HG03025 (cell line): ENCODE measurements around the gene NEB.
A peak's percentile ranks its signal among the peaks of the same experiment; 100 is the strongest.

Source experiments
- ATAC-seq: cut with Tn5 transposase; IDR thresholded peaks from one replicate; pipeline ENCODE4 v1.9.1; 2021; ENCODE audit warnings: mild to moderate bottlenecking, moderate library complexity; ENCODE audit not compliant: unreplicated experiment, low FRiP score

Gene NEB

GRCh38 chr2:151733771-151734672 is at the start of gene NEB:
Gene NEB (minus strand): TSS chr2:151734476. CDS start chr2:151733156, 1,320 bp downstream.
- no peak for ATAC-seq

GRCh38 chr2:151783133-151783520 is 48.9 kb upstream of the NEB start:
- no peak for ATAC-seq

- ATAC-seq, result no peak
Observed at GRCh38 chr2:151782378-151783132, 48.3 kb upstream of the NEB start.

- no peak for ATAC-seq
Observed at GRCh38 chr2:151781642-151782041, 47.4 kb upstream of the NEB start.

- ATAC-seq, result no peak
Observed at GRCh38 chr2:151780938-151781337, 46.7 kb upstream of the NEB start.

GRCh38 chr2:151777935-151778334 is 43.7 kb upstream of the NEB start:
- ATAC-seq, result no peak

- ATAC-seq, result no peak
Observed at GRCh38 chr2:151777487-151777886, 43.2 kb upstream of the NEB start.

- ATAC-seq, result no peak
Observed at GRCh38 chr2:151776367-151776766, 42.1 kb upstream of the NEB start.

GRCh38 chr2:151775057-151775740 is 40.9 kb upstream of the NEB start:
- no peak for ATAC-seq

- ATAC-seq, result no peak
Observed at GRCh38 chr2:151774506-151774905, 40.2 kb upstream of the NEB start.

- ATAC-seq, result peak; percentile 93
Observed at GRCh38 chr2:151771599-151772358, 37.5 kb upstream of the NEB start.

GRCh38 chr2:151770995-151771394 is 36.7 kb upstream of the NEB start:
- ATAC-seq, result peak; percentile 27

- no peak for ATAC-seq
Observed at GRCh38 chr2:151769606-151770005, 35.3 kb upstream of the NEB start.

GRCh38 chr2:151767536-151767935 is 33.3 kb upstream of the NEB start:
- ATAC-seq, result no peak

GRCh38 chr2:151766437-151767153 is 32.3 kb upstream of the NEB start:
- ATAC-seq, result peak; percentile 32

GRCh38 chr2:151765760-151766410 is 31.6 kb upstream of the NEB start:
- ATAC-seq, result no peak

- ATAC-seq, result no peak
Observed at GRCh38 chr2:151762694-151763093, 28.4 kb upstream of the NEB start.

- no peak for ATAC-seq
Observed at GRCh38 chr2:151761687-151762086, 27.4 kb upstream of the NEB start.

- no peak for ATAC-seq
Observed at GRCh38 chr2:151761193-151761592, 26.9 kb upstream of the NEB start.
